DMS79 (cell line): Measurements from ENCODE around the gene DAPK2.

Source experiments
- DNase-seq: peaks from one replicate; lab custom pipeline; 2025; lab: John Stamatoyannopoulos, UW

DAPK2 gene

GRCh38 chr15:63996794-63997357 is 49.4 kb downstream of the DAPK2 start:
- DNase-seq: no peak

DNA sequence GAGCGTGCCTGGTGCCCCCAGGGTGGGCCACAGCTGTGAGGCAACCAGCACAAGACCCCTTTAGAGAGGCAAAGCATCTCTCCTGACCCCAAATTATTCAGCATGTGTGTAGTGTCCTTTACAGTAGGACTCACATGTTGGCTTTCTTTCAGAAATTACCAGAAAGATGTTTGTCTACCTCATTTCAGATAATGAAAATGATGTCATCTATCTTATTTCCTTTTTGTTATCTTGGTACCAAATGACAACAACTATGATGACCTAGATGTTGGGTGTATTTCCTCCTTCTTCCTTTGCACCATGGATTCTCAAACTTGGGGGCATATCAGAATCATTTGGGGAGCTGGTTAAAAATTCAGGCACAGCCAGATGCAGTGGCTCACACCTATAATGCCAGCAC is 50.5 kb downstream of the DAPK2 start:
- no peak for DNase-seq

DNA sequence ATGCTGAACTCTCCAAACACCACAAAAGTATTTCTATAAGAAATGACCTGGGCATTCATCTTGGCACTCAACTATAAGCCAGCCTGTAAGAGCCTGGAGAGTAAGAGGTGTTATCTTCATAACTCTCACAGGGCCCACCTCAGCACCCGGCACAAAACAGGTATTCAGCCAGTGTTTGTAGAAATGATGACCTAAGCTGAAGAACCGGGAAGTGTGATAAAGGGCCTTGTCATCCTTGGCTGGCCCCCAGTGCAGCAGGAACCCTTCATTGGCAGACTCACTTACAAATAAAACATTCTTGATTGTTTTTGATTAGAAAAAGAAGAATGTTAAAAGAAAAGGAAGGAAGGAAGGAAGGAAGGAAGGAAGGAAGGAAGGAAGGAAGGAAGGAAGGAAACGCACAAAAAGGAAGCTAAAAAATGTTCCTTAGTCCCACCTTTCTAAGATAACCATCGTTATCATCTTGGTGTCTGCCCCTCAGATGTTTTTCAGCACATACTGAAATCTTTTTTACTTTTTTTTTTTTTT is 52.1 kb downstream of the DAPK2 start:
- no peak for DNase-seq

DNA sequence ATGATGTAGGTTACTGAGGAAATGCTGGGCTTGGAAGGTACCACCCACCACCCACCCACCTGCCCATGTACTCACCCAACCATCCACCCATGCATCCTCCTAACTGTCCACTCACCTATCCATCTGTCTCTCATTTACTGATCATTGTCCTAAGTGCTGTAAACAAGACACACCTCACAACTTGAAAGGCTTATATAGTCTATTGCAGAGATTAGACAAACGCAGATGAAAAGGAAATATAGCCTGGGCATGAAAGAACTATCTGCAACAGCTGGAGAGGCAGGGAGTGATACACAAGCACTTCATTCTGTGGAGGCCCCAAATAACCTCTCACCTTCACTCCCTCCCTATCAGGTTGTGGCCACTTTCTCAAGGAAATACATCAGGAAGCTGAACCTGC is 54.0 kb downstream of the DAPK2 start:
- DNase-seq: no peak

DNA sequence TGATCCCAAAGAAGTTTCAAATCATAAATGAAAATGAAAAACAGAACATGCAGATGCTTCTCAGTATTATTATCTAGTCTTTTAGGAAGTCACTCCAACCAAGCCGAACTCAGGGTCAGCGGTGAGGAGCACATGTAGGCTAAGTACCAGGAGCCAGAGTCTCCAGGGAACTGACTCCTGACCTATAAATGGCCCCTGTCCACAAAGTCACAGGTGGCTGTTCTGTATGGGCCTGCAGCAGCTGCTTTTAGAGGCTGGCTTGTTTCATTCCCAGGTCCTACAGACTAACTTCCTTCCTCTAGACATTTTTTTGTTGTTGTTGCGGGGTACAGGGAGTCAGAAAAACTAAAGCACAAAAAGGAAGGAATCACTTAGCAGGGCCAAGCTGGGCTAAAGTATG is 54.6 kb downstream of the DAPK2 start:
- no peak for DNase-seq

GRCh38 chr15:63990454-63990853 is 55.8 kb downstream of the DAPK2 start:
- DNase-seq: no peak

DNA sequence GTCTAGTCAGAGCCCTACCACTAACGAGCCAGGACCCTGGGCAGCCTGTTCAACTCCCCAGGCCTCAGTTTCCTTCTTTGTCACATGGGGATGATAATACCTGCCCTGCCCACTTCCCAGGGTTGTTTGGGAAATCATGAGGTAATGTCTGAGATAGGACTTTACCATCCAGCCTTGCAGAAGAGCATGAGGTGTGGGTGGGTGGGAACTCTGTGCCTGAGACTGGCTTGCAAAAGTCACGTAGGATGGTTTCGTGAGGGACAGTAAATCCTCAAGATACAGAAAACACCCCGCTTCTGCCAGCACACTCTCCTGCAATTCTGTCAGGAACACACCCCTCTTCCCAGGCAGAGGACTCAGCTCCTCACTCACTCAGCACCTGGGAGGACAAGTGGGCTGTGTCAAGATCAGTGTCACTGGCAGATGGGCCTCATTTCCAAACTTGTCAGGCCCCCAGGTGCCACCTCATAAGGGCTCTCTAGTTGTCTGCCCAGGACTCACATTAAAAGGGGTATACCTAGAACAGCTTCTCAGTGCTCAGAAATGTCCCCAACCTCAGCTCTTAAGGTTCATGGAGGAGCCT is 58.4 kb downstream of the DAPK2 start:
- DNase-seq: no peak

- DNase-seq: no peak
Observed at GRCh38 chr15:63986751-63987341, 59.4 kb downstream of the DAPK2 start.

DNA sequence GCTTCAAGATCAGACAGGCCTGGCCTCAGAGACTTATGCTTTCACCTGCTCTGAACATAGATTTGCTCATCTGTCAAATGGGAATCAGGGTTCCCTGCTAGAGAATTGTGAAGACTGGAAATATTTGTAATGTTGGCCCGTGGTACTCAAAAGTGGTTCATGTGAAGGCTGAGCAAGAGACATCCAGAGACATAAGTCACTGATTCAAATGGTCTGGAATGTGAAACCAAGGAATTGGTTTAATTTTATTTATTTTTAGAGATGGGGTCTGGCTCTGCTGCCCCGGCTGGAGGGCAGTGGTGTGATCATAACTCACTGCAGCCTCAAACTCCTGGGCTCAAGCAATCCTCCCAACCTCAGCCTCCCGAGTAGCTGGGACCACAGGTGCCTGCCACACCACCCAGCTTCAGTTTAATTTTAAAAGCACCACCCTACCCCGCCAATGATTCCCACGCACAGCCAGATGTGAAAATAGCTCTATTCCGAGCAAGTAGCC is 60.1 kb downstream of the DAPK2 start:
- DNase-seq: no peak

- DNase-seq: no peak
Observed at GRCh38 chr15:63985221-63986184, 60.8 kb downstream of the DAPK2 start.

GRCh38 chr15:63984331-63984730 is 62.0 kb downstream of the DAPK2 start:
- no peak for DNase-seq

- no peak for DNase-seq
Observed at GRCh38 chr15:63983061-63983711, 63.1 kb downstream of the DAPK2 start.

DNA sequence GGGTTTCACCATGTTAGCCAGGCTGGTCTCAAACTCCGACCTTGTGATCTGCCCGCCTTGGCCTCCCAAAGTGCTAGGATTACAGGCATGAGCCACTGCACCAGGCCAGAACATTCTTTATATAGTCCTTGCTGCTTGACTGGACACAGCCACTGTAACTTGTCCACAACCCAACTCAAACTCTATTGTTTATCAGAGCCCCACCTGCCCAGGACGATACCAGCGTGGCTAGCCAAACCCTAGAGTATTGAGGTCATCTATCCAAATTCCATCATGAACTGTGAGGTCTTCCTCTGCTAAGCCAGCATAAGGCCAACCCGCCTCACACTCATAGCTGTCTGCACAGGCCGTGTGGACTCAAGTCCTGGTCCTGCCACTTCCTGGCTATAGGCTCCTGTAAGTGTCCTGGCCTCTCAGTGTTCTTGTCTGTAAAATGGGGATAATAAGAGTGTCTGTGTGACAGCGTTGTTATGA is 63.9 kb downstream of the DAPK2 start:
- DNase-seq: no peak

DNA sequence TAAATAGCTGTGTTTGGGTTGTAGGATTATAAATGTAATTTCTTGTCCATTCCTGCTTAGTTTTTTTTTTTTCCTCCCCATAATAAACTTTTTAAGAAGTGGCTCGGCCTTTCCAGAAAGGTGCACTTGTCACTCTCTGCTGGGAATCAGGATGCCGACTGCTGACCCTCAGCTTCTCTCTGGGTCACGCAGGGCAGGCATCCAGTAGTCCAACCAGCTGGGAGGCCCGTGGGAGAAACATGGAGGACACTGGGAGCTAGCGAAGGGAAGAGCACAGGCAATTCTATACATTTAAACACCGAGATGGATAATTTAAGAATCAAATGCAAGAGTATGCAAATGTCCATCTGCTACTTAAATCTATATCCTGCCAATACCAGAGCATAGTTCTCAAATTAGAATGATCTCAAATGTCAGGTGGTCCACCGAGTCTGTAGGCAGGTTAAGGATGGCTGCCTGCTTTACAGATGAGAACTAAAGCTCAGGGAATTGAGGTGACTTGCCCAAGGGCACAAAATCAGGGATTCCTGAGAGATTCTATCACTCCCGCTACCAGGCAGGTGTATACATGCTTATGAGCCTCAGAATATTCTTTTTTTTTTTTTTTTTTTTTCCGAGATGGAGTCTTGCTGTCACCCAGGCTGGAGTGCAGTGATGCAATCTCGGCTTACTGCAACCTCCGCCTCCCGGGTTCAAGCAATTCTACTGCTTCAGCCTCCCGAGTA is 64.5 kb downstream of the DAPK2 start:
- no peak for DNase-seq

DNA sequence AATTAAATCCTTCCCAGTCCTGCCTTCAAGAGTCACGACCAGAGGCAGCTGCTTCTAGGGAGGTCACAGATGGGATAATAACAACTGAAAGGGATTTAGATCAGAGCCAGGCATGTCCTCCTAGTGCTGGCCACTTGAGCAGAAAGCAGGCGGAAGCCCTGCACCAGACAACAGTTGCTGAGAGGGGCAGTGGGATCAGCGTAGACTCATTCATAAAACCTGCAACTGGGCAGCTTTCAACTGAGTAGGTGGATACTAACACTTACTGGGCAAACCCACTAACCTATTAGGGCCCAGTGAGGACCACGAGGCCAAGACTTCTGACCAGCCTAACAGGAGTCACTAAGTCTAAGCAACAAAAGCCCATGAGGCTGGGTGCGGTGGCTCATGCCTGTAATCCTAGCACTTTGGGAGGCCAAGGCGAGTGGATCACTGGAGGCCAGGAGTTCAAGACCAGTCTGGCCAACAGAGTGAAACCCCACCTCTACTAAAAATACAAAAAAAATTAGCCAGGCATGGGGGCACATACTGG is 67.0 kb downstream of the DAPK2 start:
- DNase-seq: no peak

DNA sequence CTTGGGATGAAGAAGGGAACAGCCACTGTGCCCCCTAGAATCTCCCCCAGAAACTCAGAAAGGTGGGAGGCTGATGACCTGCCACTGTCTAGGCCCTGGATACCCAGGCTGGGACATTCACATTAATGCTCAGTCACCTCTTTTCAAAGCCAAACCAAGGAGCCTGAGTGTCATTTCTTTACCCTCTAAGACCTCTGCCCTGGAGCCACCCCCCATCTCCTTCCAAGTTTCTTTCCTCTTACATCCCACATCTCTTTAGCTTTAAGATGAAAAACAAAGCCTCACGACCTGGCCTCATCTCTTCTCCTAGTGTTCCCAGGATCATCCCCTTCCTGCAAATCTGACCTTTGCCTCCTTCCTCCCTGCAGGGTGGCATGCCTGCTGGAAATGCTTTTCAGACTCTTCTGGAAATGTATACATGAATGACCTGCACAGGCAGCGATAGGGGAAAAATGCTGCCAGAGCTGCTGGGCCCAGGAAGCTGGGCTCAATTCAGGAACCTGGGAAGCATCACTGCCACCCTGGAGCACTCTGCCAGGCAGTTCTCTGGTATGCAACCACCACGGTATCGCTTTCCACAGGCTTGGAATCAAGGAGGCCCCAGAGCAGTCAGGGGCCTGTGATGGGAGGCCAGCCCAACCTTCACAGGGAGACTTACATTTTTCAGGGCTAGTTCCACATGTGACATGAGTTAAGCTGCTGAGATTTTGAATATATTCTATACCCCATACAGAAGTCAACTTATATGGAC is 67.6 kb downstream of the DAPK2 start:
- DNase-seq: no peak

GRCh38 chr15:63977119-63977518 is 69.2 kb downstream of the DAPK2 start:
- DNase-seq: no peak

- no peak for DNase-seq
Observed at GRCh38 chr15:63974021-63974420, 72.3 kb downstream of the DAPK2 start.

GRCh38 chr15:63973212-63974009 is 72.9 kb downstream of the DAPK2 start:
- DNase-seq: no peak
